NB4 (cell line): ENCODE data around the gene DLG2.

ENCODE experiments used
- DNase-seq: peaks from one replicate; pipeline ENCODE4 v3.0.0; 2010; ENCODE audit warnings: low read depth
- H3K4me3 ChIP-seq: one replicate; pipeline ENCODE4 v1.5.1; 2011; ENCODE audit warnings: mild to moderate bottlenecking, low read depth, low read length, moderate library complexity
- MYC ChIP-seq: IDR thresholded peaks from 2 replicates; pipeline ENCODE4 v1.6.1; 2011; ENCODE audit warnings: low read depth, low read length
- POLR2A ChIP-seq: IDR thresholded peaks from 2 replicates; pipeline ENCODE4 v1.6.1; 2011; ENCODE audit warnings: mild to moderate bottlenecking; ENCODE audit not compliant: insufficient read length; ENCODE audit errors: extremely low read depth
- TF ChIP-seq, protein P1 (sequence below): IDR thresholded peaks from one replicate; pipeline ENCODE4 v1.5.1; 2012; ENCODE audit warnings: low read depth, low read length
- TF ChIP-seq, protein P2 (sequence below): IDR thresholded peaks from 2 replicates; pipeline ENCODE4 v1.6.1; 2011; ENCODE audit warnings: low read depth, low read length

DLG2 gene

DNA sequence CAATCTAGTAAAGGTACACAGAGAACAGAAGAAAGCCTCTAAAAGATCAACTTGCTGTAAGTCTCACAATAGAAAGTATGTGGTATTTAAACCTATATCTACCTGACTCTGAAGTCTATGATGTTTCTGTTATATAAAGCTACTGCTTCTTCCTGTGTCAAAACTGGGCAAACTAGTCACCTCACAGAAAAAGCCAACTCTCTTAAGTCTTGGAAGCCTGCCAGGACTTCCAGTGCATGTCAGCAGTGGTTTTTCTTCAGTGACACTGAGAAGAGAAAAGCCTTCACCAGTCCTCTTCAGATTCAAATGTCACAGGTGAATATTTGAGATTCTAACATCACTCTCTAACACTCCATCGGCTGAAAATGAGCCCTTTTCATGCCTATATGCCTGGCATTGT, 808.0 kb downstream of the DLG2 start:
- H3K4me3 ChIP-seq, result no peak overlapping the region
- no peak for DNase-seq

DNA sequence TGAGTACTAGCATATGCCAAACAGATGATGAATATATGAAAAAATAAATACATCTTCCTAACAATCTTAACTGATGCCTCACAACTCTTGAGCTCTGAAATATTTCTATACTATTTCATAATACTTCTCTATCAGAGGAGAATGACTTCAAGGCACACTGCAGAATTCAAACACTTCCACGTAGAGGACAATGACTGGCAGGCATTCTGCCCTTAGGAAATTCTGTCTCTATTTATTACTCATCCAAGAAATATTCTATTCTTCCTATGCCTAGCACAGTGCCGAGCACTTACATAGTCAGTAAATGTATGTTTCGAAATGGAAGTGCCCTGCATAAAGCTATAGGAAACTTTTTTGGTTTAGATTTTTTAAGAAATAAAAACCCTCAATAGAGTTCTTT, 809.1 kb downstream of the DLG2 start:
- TF ChIP-seq, protein P1, sequence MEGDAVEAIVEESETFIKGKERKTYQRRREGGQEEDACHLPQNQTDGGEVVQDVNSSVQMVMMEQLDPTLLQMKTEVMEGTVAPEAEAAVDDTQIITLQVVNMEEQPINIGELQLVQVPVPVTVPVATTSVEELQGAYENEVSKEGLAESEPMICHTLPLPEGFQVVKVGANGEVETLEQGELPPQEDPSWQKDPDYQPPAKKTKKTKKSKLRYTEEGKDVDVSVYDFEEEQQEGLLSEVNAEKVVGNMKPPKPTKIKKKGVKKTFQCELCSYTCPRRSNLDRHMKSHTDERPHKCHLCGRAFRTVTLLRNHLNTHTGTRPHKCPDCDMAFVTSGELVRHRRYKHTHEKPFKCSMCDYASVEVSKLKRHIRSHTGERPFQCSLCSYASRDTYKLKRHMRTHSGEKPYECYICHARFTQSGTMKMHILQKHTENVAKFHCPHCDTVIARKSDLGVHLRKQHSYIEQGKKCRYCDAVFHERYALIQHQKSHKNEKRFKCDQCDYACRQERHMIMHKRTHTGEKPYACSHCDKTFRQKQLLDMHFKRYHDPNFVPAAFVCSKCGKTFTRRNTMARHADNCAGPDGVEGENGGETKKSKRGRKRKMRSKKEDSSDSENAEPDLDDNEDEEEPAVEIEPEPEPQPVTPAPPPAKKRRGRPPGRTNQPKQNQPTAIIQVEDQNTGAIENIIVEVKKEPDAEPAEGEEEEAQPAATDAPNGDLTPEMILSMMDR, result no peak
- TF ChIP-seq POLR2A (no peak), MYC (no peak)
- TF ChIP-seq, protein P2, sequence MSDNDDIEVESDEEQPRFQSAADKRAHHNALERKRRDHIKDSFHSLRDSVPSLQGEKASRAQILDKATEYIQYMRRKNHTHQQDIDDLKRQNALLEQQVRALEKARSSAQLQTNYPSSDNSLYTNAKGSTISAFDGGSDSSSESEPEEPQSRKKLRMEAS, result no peak
- DNase-seq, result no peak
- no peak overlapping the region for H3K4me3 ChIP-seq

More for the DNA sequence above, 808.0 kb downstream of the DLG2 start:
- TF ChIP-seq, protein P1, result no peak
- TF ChIP-seq POLR2A (no peak), MYC (no peak)
- TF ChIP-seq, protein P2, result no peak

DNA sequence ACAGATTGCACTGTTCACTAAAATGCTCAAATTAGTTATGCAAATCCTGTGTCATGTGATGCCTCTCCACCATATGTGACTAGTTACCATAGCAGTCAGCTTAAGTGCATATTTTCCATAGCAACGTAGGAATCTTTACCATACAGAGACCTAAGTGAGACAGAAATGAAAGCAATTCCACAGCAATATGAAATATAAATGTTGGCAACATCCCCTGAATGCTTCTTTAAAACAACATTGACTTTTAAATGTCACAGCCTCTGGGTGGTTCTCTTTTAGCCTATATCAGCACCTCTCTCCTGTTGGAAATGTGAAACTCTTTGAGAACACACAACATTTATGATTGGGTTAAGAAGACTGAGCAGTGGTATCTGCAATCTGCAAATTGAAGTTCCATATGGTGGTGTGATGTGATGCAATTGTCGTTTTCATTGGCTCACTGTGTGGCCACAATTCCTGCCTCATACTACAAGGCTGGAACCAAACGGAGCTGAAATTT, 814.6 kb downstream of the DLG2 start:
- H3K4me3 ChIP-seq, result no peak overlapping the region
- no peak for DNase-seq
- TF ChIP-seq, protein P2, result no peak
- TF ChIP-seq, protein P1, result no peak
- TF ChIP-seq MYC (no peak), POLR2A (no peak)

DNA sequence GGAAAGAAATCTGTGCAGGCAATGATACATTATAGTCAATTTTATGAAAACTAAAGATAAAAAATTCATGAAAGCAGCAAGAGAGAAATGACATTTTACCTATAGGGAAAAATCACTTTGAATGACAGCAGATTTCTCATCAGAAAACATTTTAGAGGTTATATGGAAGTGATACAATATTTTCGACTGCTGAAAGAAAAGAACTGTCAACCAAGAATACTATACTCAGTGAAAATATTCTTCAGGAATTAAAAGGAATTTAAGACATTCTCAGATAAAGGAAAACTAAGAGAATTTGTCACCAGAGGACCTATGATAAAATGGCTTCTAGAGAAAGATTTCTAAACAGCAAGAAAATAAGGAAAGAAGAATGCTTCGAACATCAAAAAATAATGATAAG, 820.8 kb downstream of the DLG2 start:
- no peak overlapping the region for H3K4me3 ChIP-seq
- TF ChIP-seq, protein P1, result no peak
- no peak for TF ChIP-seq POLR2A
- TF ChIP-seq MYC, result no peak
- TF ChIP-seq, protein P2, result no peak
- no peak for DNase-seq

DNA sequence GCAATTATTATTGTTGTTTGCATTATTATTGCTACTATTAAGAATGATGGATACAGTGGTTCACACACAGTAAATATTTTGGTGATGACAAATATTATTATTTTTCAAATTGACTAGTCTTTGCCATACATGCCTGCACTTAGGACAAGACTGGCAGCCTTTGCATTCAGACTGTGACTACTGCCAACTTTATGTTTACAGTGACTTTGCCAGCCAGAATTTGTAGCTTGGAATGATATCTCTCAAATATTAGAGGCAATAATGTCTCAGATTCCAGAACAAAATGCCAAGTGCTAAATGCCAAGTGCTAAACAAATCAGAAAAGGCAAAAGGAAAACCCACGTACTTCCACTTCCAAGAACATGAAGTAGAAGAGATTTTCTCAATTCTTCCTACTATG, 823.1 kb downstream of the DLG2 start:
- TF ChIP-seq, protein P2, result no peak
- TF ChIP-seq POLR2A (no peak), MYC (no peak)
- TF ChIP-seq, protein P1, result no peak
- no peak for DNase-seq
- H3K4me3 ChIP-seq, result no peak overlapping the region
